Esophagus squamous epithelium (tissue), 5 donors: ENCODE results near the gene CAB39L. TPM values are rescaled to one million over a fixed set of nuclear protein-coding genes. Genes with fewer than 3 reads are reported as not detected.

ENCODE experiments used
- DNase-seq: peaks from one replicate; lab custom pipeline; 2025; lab: John Stamatoyannopoulos, UW
- H3K27ac ChIP-seq, 4 donors: fragments of 200-600 bp; sonication (generic); one replicate each; pipeline ENCODE4 v1.5.1; 2016 to 2019; ENCODE audit warnings: mild to moderate bottlenecking in 1 of 4
- H3K27me3 ChIP-seq, 4 donors: fragments of 200-600 bp; sonication (generic); 1 replicate in 3 of 4; 2 replicates in 1 of 4; pipeline versions ENCODE4 v1.5.1 to v1.6.0; 2017 to 2021; ENCODE audit warnings: antibody characterized with exemption in 1 of 4
- H3K36me3 ChIP-seq, 3 donors: fragments of 200-600 bp; sonication (generic); one replicate each; pipeline ENCODE4 v1.5.1; 2016 to 2019
- H3K4me1 ChIP-seq, 3 donors: fragments of 200-600 bp; sonication (generic); one replicate each; pipeline ENCODE4 v1.5.1; 2017 to 2019
- H3K4me3 ChIP-seq, 4 donors: fragments of 200-600 bp; sonication (generic); 1 replicate in 3 of 4; 2 replicates in 1 of 4; pipeline ENCODE4 v1.5.1; 2016 to 2019; ENCODE audit warnings: mild to moderate bottlenecking in 2 of 4, moderate library complexity in 1 of 4
- H3K9me3 ChIP-seq, 3 donors: fragments of 200-600 bp; sonication (generic); one replicate each; pipeline ENCODE4 v1.5.1; 2016 to 2019
- POLR2A ChIP-seq, 4 donors: fragments of 450-650 bp; IDR thresholded peaks; one replicate each; pipeline ENCODE4 v1.6.1; 2017; ENCODE audit warnings: antibody characterized with exemption in 4 of 4, mild to moderate bottlenecking in 4 of 4, moderate library complexity in 3 of 4
- WGBS, 2 donors: methylation state at CpG; one replicate each; pipeline ENCODE4 v1.1.5; 2018; 5-methylcytosine and 5-hydroxymethylcytosine counted together
- intact Hi-C: fragments of 100-400 bp; cut with DNase I; formaldehyde crosslinking; loops from one replicate; pipeline ENCODE4 v1.15.0; 2022
- total RNA-seq, 4 donors: library from RNA; depleted of rRNA; stranded (reverse); fragments of >200 nt; gene quantifications; one replicate each; pipeline ENCODE4 v1.1.0, GENCODE V29; 2016
- TF ChIP-seq, protein P1 (sequence below), 6 experiments: fragments of 450-650 bp in 4 of 6; fragments of 200-600 bp in 2 of 6; sonication (generic) in 2 of 6; IDR thresholded peaks; one replicate each; pipeline ENCODE4 v1.5.1; 2016 to 2019; ENCODE audit warnings: antibody characterized with exemption in 6 of 6, mild to moderate bottlenecking in 4 of 6, moderate library complexity in 4 of 6
- donor health status: DM: yes; HTN: yes; CAD: no.

The CAB39L gene
- total RNA-seq, 4 donors from 2014 or later: 16.9 to 29.2 (median 21.2) TPM

DNA sequence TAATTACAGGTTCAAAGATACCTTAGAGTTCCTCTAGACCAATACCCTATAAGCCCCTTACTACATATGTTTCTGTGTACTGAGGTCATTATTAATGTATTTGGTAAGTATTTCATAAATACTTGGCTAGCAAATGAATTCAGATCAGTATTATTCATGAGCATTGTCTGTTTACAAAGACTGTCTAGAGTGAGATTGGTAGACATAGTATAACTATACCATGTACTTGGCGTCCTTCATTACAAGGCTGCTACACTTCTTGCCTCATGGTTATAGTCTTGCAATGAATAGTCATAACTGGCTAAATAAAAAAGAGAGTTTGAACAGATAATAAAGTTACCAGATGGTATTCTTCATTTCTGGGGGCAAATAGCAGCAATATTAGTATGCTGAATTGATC, 12.3 kb upstream of the CAB39L start:
- Histone ChIP-seq H3K36me3 (peaks cover 0 to 25% (median 0%) of the 10 kb centered on the region in 3 donors), H3K4me1 (peaks cover 0 to 21% (median 0%) of the 10 kb centered on the region in 3 donors), H3K4me3 (no peak overlapping the region), H3K9me3 (no peaks in the 10 kb centered on the region), H3K27ac (no peak overlapping the region), H3K27me3 (no peaks in the 10 kb centered on the region)
- 86 to 94% methylated on average over 1 of the region's 1 CpG for WGBS, 2 donors
- no peak for DNase-seq
- intact Hi-C loops: no loop called here
- TF ChIP-seq, protein P1, sequence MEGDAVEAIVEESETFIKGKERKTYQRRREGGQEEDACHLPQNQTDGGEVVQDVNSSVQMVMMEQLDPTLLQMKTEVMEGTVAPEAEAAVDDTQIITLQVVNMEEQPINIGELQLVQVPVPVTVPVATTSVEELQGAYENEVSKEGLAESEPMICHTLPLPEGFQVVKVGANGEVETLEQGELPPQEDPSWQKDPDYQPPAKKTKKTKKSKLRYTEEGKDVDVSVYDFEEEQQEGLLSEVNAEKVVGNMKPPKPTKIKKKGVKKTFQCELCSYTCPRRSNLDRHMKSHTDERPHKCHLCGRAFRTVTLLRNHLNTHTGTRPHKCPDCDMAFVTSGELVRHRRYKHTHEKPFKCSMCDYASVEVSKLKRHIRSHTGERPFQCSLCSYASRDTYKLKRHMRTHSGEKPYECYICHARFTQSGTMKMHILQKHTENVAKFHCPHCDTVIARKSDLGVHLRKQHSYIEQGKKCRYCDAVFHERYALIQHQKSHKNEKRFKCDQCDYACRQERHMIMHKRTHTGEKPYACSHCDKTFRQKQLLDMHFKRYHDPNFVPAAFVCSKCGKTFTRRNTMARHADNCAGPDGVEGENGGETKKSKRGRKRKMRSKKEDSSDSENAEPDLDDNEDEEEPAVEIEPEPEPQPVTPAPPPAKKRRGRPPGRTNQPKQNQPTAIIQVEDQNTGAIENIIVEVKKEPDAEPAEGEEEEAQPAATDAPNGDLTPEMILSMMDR (IDR thresholded peaks at IDR 0.05): no peak
- no peak for TF ChIP-seq POLR2A (IDR thresholded peaks at IDR 0.05)

DNA sequence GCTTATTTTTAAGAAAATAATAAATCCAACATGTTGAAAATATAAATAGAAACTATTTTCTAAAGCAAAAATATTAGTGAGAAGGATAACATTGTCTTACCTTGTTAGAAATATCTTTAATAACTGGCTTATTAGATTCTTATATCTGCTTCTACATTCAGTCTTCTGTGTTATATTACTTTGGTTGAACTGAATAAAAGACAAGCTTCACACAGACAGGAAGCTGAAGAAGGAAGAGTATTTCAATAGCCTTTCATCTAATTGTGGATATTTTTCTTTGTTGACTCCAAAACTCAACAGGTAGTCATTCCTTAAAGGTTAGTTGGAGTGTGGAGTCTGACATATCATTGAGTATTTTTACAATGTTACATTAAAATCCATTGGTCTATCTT, 11.1 kb upstream of the CAB39L start:
- intact Hi-C loops: no loop called here
- DNase-seq: no peak
- TF ChIP-seq POLR2A (IDR thresholded peaks at IDR 0.05): no peak
- TF ChIP-seq, protein P1 (IDR thresholded peaks at IDR 0.05): no peak
- H3K4me1 ChIP-seq: peaks cover 0 to 21% (median 0%) of the 10 kb centered on the region in 3 donors
- peak overlapping the region in 2 of 4 donors; percentile 14 to 41 for H3K27ac ChIP-seq
- H3K4me3 ChIP-seq: no peak overlapping the region
- no peaks in the 10 kb centered on the region for H3K9me3 ChIP-seq
- peaks cover 0 to 15% (median 0%) of the 10 kb centered on the region in 3 donors for H3K36me3 ChIP-seq
- no peaks in the 10 kb centered on the region for H3K27me3 ChIP-seq

DNA sequence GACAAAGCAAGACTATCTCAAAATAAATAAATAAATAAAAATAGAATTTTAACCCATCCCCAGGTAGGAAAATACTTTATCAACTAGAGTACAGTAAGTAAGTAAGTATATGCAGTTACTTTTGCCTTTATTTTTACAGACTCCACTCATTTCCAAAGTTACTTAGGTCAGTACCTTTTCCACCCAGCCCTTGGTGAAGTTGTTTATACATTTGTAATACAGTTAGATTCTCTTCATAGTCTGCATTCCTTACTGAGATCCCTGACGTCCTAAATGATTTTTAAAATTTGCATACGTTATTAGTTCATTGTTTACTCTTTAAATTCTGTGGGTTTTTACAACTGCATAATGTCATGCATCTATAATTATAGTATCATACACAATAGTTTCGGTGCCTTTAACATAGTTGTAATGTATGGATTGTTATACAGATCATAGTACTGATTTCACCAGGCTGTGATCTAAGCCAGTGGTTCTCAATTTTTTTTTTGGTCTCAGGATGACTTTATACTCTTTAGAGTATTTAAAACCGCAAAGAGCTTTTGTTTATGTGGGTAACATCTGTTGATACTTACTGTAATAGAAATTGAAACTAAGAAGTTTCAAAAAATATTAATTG, 10.6 kb upstream of the CAB39L start:
- no peaks in the 10 kb centered on the region for H3K9me3 ChIP-seq
- peaks cover 0 to 15% (median 0%) of the 10 kb centered on the region in 3 donors for H3K36me3 ChIP-seq
- peaks cover 0 to 21% (median 0%) of the 10 kb centered on the region in 3 donors for H3K4me1 ChIP-seq
- no peak overlapping the region for H3K4me3 ChIP-seq
- 39 to 59% methylated on average over 4 of the region's 4 CpGs for WGBS, 2 donors
- no peak for TF ChIP-seq POLR2A (IDR thresholded peaks at IDR 0.05)
- TF ChIP-seq, protein P1 (IDR thresholded peaks at IDR 0.05): no peak
- DNase-seq: no peak
- no peaks in the 10 kb centered on the region for H3K27me3 ChIP-seq
- peak overlapping the region in 1 of 4 donors; percentile 14 for H3K27ac ChIP-seq
- intact Hi-C loops: no loop called here

DNA sequence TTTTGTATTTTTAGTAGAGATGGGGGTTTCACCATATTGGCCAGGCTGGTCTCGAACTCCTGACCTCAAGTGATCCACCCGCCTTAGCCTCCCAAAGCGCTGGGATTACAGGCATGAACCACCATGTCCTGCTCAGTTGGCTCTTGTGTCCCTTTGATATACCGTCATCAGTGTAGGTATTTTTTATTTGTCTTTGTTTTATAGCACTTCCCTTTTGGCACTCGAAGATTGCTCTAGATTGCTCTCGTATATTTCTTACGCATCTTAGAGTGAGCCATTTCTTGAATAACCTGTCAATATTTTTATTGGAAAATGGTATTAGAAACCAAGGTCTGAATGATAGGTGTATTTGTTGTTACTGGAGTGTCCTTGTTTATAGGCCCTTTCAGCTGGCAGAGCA, 9.6 kb upstream of the CAB39L start:
- Histone ChIP-seq H3K27ac (no peak overlapping the region), H3K4me3 (no peak overlapping the region), H3K36me3 (peaks cover 0 to 15% (median 0%) of the 10 kb centered on the region in 3 donors), H3K27me3 (no peaks in the 10 kb centered on the region), H3K9me3 (no peaks in the 10 kb centered on the region), H3K4me1 (peaks cover 0 to 21% (median 0%) of the 10 kb centered on the region in 3 donors)
- 92 to 95% methylated on average over 7 of the region's 7 CpGs for WGBS, 2 donors
- no peak for TF ChIP-seq POLR2A (IDR thresholded peaks at IDR 0.05)
- TF ChIP-seq, protein P1 (IDR thresholded peaks at IDR 0.05): no peak
- intact Hi-C loops: no loop called here
- DNase-seq: no peak

DNA sequence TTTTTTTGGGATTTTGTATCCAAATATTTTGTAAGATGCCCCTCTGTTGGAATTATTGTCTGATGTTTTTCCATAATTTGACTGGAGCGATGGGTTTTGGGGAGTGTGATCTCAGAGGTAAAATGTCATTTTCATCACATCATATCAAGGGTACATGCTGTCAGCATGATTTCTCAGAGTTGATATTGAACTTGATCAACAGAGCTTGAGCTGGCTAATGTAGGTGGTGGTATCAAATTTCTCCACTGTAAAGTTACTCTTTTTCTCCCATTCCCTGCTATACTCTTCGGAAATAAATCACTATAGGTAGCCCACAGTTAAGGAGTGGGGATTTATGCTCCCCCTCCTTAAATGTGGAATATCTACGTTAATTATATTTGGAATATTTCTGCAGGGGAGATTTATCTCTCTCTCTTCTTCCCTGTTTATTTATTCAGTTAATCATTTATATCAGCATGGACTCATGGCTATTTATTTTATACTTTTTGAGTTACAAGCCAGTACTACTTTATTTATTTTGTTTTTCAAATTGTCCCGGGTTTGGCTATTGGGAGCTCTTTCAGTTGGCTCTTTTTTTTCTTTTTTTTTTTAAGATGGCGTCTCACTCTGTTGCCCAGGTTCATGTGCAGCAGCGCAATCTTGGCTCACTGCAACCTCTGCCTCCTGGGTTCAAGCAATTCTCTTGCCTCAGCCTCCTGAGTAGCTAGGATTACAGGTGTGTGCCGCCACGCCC, 9.0 kb upstream of the CAB39L start:
- TF ChIP-seq, protein P1 (IDR thresholded peaks at IDR 0.05): no peak
- no peak for TF ChIP-seq POLR2A (IDR thresholded peaks at IDR 0.05)
- WGBS, 2 donors: 91 to 95% methylated on average over 8 of the region's 8 CpGs
- intact Hi-C loops: no loop called here

More for the DNA sequence above, 9.0 kb upstream of the CAB39L start:
- peaks cover 0 to 15% (median 0%) of the 10 kb centered on the region in 3 donors for H3K36me3 ChIP-seq
- no peak overlapping the region for H3K4me3 ChIP-seq
- H3K4me1 ChIP-seq: peaks cover 0 to 26% (median 0%) of the 10 kb centered on the region in 3 donors
- no peaks in the 10 kb centered on the region for H3K27me3 ChIP-seq
- no peaks in the 10 kb centered on the region for H3K9me3 ChIP-seq
- no peak overlapping the region for H3K27ac ChIP-seq
- no peak for DNase-seq
